ENCODE results near the gene AUH. TPM values are rescaled to one million over a fixed set of nuclear protein-coding genes. Genes with fewer than 3 reads are reported as not detected.

The AUH gene
- total RNA-seq, 2 experiments from 2014 or later: 15.5 to 15.6 TPM

- DNase-seq (no peak), ATAC-seq (no peak)
- POLR2A ChIA-PET: interaction anchor here (0.6 to 3.2 kb wide), 8 partner anchors 13 to 233 kb away, joined by 3 to 22 read pairs (median 6); partner anchors contain the start of gene NFIL3
- Mint-ChIP-seq H3K4me1 (ENCODE audit: low read depth) (peaks cover 80% of the 10 kb centered on the region), H3K9me3 (ENCODE audit: insufficient read depth) (peaks cover 14% of the 10 kb centered on the region), H3K27ac (peak overlapping the region; percentile 90), H3K27me3 (ENCODE audit: low read depth) (no peaks in the 10 kb centered on the region), H3K36me3 (ENCODE audit: low read depth) (peaks cover 33% of the 10 kb centered on the region), H3K4me3 (peak overlapping the region; percentile 22)
- CTCF ChIA-PET: interaction anchor here (0.7 to 4.3 kb wide), 16 partner anchors 8 to 277 kb away, joined by 3 to 22 read pairs (median 5); partner anchors contain the start of gene NFIL3
Observed at GRCh38 chr9:91191411-91192380, 170.0 kb downstream of the AUH start.

DNA sequence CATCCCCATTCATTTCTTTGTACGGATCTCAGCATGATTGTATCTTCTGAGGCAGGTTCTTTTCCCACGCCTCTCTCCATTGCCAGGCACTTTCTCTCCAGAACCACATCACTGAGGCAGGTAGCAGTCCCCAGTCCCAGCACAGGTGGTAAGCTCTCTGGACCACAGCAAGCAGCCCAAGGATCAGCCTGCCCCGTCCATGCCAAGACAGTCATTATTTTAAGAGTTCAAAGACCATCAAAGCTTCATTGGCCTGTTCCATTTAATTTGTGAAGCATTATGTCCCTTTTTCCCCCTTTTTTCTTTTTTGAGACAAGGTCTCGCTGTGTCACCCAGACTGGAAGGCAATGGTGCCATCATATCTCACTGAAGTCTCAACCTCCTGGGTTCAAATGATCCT, 171.7 kb downstream of the AUH start:
- CTCF ChIA-PET: interaction anchor here (1.1 to 1.6 kb wide), 2 partner anchors 63 to 237 kb away, joined by 3 to 6 read pairs; no protein-coding TSS in a partner anchor

DNA sequence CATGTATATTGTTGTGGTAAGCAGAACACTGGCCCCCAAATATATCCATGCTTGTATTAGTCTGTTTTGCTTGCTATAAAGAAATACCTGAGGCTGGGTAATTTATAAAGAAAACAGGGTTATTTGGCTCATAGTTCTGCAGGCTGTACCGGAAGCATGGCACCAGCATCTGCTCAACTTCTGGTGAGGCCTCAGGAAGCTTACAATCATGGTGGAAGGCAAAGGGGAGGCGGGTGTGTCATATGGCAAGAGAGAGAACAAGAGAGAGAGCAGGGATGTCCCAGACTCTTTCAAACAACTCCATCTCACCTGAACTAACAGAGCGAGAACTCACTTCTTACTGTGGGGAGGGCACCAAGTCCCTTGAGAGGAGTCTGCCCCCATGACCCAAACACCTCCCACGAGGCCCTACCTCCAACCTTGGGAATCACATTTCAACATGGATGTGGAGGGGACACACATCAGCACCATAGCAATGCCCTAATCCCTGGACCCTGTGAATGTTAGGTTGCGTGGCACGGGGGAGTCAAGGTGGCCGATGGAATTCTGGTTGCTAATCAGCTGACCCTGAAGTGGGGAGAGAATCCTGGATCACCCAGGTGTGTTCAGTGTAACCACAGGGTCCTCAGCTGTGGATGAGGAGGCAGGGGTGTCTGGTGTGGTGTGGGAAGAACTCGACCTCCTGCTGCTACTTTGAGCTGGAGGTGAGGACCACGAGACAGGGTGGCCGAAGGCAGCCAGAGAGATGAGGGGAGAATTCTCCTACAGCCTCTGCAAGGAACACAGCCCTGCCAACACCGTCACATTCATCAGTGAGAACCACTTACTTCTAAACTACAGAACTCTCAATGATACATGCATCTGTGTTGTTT, 172.8 kb downstream of the AUH start:
- ChIA-PET POLR2A (no interaction called here), CTCF (interaction anchor here (0.8 to 3.9 kb wide), 3 partner anchors 12 to 99 kb away, joined by 4 to 23 read pairs (median 6); no protein-coding TSS in a partner anchor)
- ATAC-seq (no peak), DNase-seq (no peak)
- Mint-ChIP-seq H3K27ac (no peak overlapping the region), H3K27me3 (ENCODE audit: low read depth) (no peaks in the 10 kb centered on the region), H3K4me1 (ENCODE audit: low read depth) (peaks cover 64% of the 10 kb centered on the region), H3K9me3 (ENCODE audit: insufficient read depth) (peaks cover 14% of the 10 kb centered on the region), H3K4me3 (no peak overlapping the region), H3K36me3 (ENCODE audit: low read depth) (peaks cover 23% of the 10 kb centered on the region)

More for the DNA sequence above, 171.7 kb downstream of the AUH start:
- POLR2A ChIA-PET: no interaction called here
- Mint-ChIP-seq H3K27ac (no peak overlapping the region), H3K4me1 (ENCODE audit: low read depth) (peaks cover 75% of the 10 kb centered on the region), H3K4me3 (no peak overlapping the region), H3K27me3 (ENCODE audit: low read depth) (no peaks in the 10 kb centered on the region), H3K9me3 (ENCODE audit: insufficient read depth) (peaks cover 14% of the 10 kb centered on the region), H3K36me3 (ENCODE audit: low read depth) (peaks cover 25% of the 10 kb centered on the region)
- no peak for DNase-seq
- no peak for ATAC-seq

DNA sequence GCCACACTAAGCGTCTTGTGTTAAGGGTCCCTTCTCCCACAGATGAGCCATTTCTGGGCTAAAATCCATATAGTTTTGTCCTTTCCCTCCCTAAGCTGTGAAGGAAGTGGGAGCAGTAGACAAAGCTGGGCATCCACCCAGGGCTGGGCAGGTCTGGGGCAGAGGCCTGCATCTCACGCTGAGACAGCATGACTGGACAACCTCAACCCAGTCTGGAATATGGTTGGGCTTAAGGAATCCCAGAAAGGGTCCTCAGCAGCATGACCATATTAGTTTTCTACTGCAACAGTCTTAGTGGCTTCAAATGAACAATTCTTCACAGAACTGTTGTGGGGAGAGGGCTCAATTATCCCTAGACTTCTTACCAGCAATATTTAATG, 173.8 kb downstream of the AUH start:
- Mint-ChIP-seq H3K4me1 (ENCODE audit: low read depth) (peaks cover 54% of the 10 kb centered on the region), H3K4me3 (no peak overlapping the region), H3K36me3 (ENCODE audit: low read depth) (peaks cover 24% of the 10 kb centered on the region), H3K9me3 (ENCODE audit: insufficient read depth) (peaks cover 14% of the 10 kb centered on the region), H3K27me3 (ENCODE audit: low read depth) (no peaks in the 10 kb centered on the region), H3K27ac (no peak overlapping the region)
- ATAC-seq (no peak), DNase-seq (no peak)
- CTCF ChIA-PET: interaction anchor here (3.9 kb wide), 1 partner anchor 11 kb away, joined by 23 read pairs; no protein-coding TSS in a partner anchor
- POLR2A ChIA-PET: no interaction called here

- ATAC-seq (no peak), DNase-seq (peak; percentile 16)
- Mint-ChIP-seq H3K9me3 (ENCODE audit: insufficient read depth) (peaks cover 14% of the 10 kb centered on the region), H3K27me3 (ENCODE audit: low read depth) (no peaks in the 10 kb centered on the region), H3K36me3 (ENCODE audit: low read depth) (peaks cover 24% of the 10 kb centered on the region), H3K4me3 (no peak overlapping the region), H3K27ac (peak overlapping the region; percentile 76), H3K4me1 (ENCODE audit: low read depth) (peaks cover 50% of the 10 kb centered on the region)
- ChIA-PET CTCF (interaction anchor here (1.3 to 3.9 kb wide), 3 partner anchors 10 to 23 kb away, joined by 4 to 23 read pairs (median 5); no protein-coding TSS in a partner anchor), POLR2A (interaction anchor here (1.2 to 1.6 kb wide), 2 partner anchors 9 to 37 kb away, joined by 4 to 6 read pairs; no protein-coding TSS in a partner anchor)
Observed at GRCh38 chr9:91187311-91187964, 174.3 kb downstream of the AUH start.

GRCh38 chr9:91186632-91187108, 175.0 kb downstream of the AUH start:
- DNase-seq: peak; percentile 33
- Mint-ChIP-seq H3K9me3 (ENCODE audit: insufficient read depth) (peaks cover 14% of the 10 kb centered on the region), H3K4me1 (ENCODE audit: low read depth) (peaks cover 42% of the 10 kb centered on the region), H3K27ac (peak overlapping the region; percentile 76), H3K36me3 (ENCODE audit: low read depth) (peaks cover 24% of the 10 kb centered on the region), H3K27me3 (ENCODE audit: low read depth) (no peaks in the 10 kb centered on the region), H3K4me3 (no peak overlapping the region)
- ChIA-PET CTCF (interaction anchor here (0.7 to 3.9 kb wide), 5 partner anchors 10 to 247 kb away, joined by 3 to 23 read pairs (median 4); no protein-coding TSS in a partner anchor), POLR2A (interaction anchor here (1.0 to 1.6 kb wide), 5 partner anchors 9 to 237 kb away, joined by 3 to 6 read pairs (median 4); partner anchors contain the start of gene NFIL3)
- peak; percentile 62 for ATAC-seq

- Mint-ChIP-seq H3K36me3 (ENCODE audit: low read depth) (peaks cover 24% of the 10 kb centered on the region), H3K9me3 (ENCODE audit: insufficient read depth) (peaks cover 14% of the 10 kb centered on the region), H3K27me3 (ENCODE audit: low read depth) (no peaks in the 10 kb centered on the region), H3K27ac (no peak overlapping the region), H3K4me1 (ENCODE audit: low read depth) (peaks cover 30% of the 10 kb centered on the region), H3K4me3 (no peak overlapping the region)
- CTCF ChIA-PET: interaction anchor here (3.9 kb wide), 1 partner anchor 8 kb away, joined by 23 read pairs; no protein-coding TSS in a partner anchor
- no peak for ATAC-seq
- POLR2A ChIA-PET: no interaction called here
- DNase-seq: no peak
Observed at GRCh38 chr9:91185193-91185886, 176.4 kb downstream of the AUH start.

DNA sequence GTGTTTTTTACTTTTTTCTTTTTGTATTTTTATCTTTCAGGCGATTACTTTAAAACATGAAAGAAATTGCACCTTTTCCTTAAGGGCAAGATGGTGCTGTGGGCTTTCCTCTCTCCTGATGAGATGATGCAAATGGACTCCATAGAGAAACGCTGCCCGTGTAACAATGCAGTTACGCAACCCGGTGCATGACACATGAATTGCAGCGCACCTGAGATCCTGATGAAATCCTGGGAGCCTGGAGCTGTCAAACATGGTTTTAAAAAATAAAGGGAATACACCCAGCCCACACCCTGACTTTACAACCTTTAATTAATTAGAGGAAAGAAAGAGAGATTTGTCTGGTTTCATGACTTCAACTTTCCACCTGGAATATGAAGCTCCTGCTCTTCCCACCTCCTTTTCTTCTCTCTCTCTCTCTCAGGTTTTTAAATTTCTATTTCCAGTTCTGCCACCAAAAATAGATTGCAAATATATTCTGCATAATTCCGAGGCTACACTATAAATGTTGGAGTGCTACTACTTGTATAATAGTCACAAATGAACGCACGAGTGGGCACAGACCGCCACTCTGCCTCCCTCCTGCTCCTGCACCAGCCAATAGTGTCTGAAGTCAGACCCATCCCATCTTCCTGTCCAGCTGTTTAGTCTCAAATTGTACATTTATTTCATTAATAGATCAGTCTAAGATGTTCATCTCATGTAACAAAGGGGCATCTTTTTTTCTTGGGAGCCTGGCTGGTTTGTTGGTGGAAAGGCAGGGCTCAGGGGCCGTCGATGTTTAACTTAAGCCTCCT, 179.1 kb downstream of the AUH start:
- Mint-ChIP-seq H3K4me1 (ENCODE audit: low read depth) (peaks cover 45% of the 10 kb centered on the region), H3K4me3 (no peak overlapping the region), H3K36me3 (ENCODE audit: low read depth) (peaks cover 8% of the 10 kb centered on the region), H3K9me3 (ENCODE audit: insufficient read depth) (peaks cover 4% of the 10 kb centered on the region), H3K27ac (no peak overlapping the region), H3K27me3 (ENCODE audit: low read depth) (no peaks in the 10 kb centered on the region)
- no peak for DNase-seq
- ChIA-PET CTCF (interaction anchor here (2.2 kb wide), 1 partner anchor 10 kb away, joined by 6 read pairs; no protein-coding TSS in a partner anchor), POLR2A (no interaction called here)
- no peak for ATAC-seq

- Mint-ChIP-seq H3K27me3 (ENCODE audit: low read depth) (no peaks in the 10 kb centered on the region), H3K27ac (peak overlapping the region; percentile 12), H3K36me3 (ENCODE audit: low read depth) (peaks cover 6% of the 10 kb centered on the region), H3K9me3 (ENCODE audit: insufficient read depth) (no peaks in the 10 kb centered on the region), H3K4me1 (ENCODE audit: low read depth) (peaks cover 44% of the 10 kb centered on the region), H3K4me3 (no peak overlapping the region)
- POLR2A ChIA-PET: no interaction called here
- CTCF ChIA-PET: interaction anchor here (0.6 kb wide), 1 partner anchor 23 kb away, joined by 4 read pairs; no protein-coding TSS in a partner anchor
- ATAC-seq (no peak), DNase-seq (peak; percentile 16)
Observed at GRCh38 chr9:91181541-91181940, 180.2 kb downstream of the AUH start.

GRCh38 chr9:91180930-91181268, 180.8 kb downstream of the AUH start:
- Mint-ChIP-seq H3K27ac (no peak overlapping the region), H3K4me1 (ENCODE audit: low read depth) (peaks cover 44% of the 10 kb centered on the region), H3K36me3 (ENCODE audit: low read depth) (peaks cover 6% of the 10 kb centered on the region), H3K4me3 (no peak overlapping the region), H3K9me3 (ENCODE audit: insufficient read depth) (no peaks in the 10 kb centered on the region), H3K27me3 (ENCODE audit: low read depth) (no peaks in the 10 kb centered on the region)
- POLR2A ChIA-PET: no interaction called here
- peak; percentile 15 for DNase-seq
- no peak for ATAC-seq
- CTCF ChIA-PET: interaction anchor here (0.6 kb wide), 1 partner anchor 22 kb away, joined by 4 read pairs; no protein-coding TSS in a partner anchor

Data from activated CD8-positive, alpha-beta T cell treated with anti-CD3 and anti-CD28 coated beads, Interleukin-2, amount 10 ng/mL, durations not matched to agents 7 days and 5 days (primary cell).